SU-DHL-6 (cell line): Measurements from ENCODE around the gene MYO19.

Experiments used
- H2AFZ ChIP-seq: fragments of 200-600 bp; sonication (generic); 2 replicates; pipeline ENCODE4 v1.6.1; 2014; ENCODE audit warnings: low read depth, mild to moderate bottlenecking, moderate library complexity, mixed read lengths, antibody characterized with exemption, low read length; ENCODE audit not compliant: severe bottlenecking
- H3F3A ChIP-seq: fragments of 200-600 bp; shearing (Covaris generic); 2 replicates; pipeline ENCODE4 v1.6.0; 2016; ENCODE audit warnings: antibody characterized with exemption, mild to moderate bottlenecking; ENCODE audit not compliant: insufficient read depth
- H3K27ac ChIP-seq: fragments of 200-600 bp; sonication (generic); 2 replicates; pipeline ENCODE4 v1.5.1; 2016; ENCODE audit warnings: low read depth, mild to moderate bottlenecking, low read length, moderate library complexity, mixed read lengths
- H3K27me3 ChIP-seq: fragments of 200-600 bp; sonication (generic), shearing (Covaris generic); 2 replicates; pipeline ENCODE4 v1.6.0; 2014; ENCODE audit warnings: mild to moderate bottlenecking, low read length
- H3K36me3 ChIP-seq: fragments of 200-600 bp; sonication (generic); 2 replicates; pipeline ENCODE4 v1.6.1; 2014; ENCODE audit warnings: mild to moderate bottlenecking, low read length, mixed read lengths
- H3K4me2 ChIP-seq: fragments of 300-600, 200-600 bp; shearing (Covaris generic), sonication (generic); 2 replicates; pipeline ENCODE4 v1.6.0; 2014; ENCODE audit warnings: low read length, low read depth, mild to moderate bottlenecking; ENCODE audit not compliant: poor library complexity, severe bottlenecking
- H3K4me3 ChIP-seq: fragments of 200-600 bp; sonication (generic); 2 replicates; pipeline ENCODE4 v1.5.1; 2014; ENCODE audit warnings: antibody characterized with exemption, low read length, mild to moderate bottlenecking, mixed read lengths; ENCODE audit not compliant: insufficient read depth, poor library complexity, severe bottlenecking
- H3K79me2 ChIP-seq: fragments of 200-600 bp; sonication (generic); 2 replicates; pipeline ENCODE4 v1.6.1; 2014; ENCODE audit warnings: mild to moderate bottlenecking, low read length, moderate library complexity; ENCODE audit not compliant: insufficient read depth
- H3K9ac ChIP-seq: fragments of 200-600 bp; sonication (generic); 2 replicates; pipeline ENCODE4 v1.7.0; 2014; ENCODE audit warnings: mild to moderate bottlenecking, low read length
- H3K9me2 ChIP-seq: fragments of 200-600 bp; sonication (generic); replicated peaks from 2 replicates; pipeline ENCODE4 v1.6.1; 2014; ENCODE audit warnings: low read length; ENCODE audit not compliant: insufficient read depth
- H3K9me3 ChIP-seq: fragments of 200-600 bp; sonication (generic); 2 replicates; pipeline ENCODE4 v1.6.1; 2014; ENCODE audit warnings: low read length, mixed read lengths; ENCODE audit not compliant: insufficient read depth
- H4K20me1 ChIP-seq: fragments of 200-600 bp; sonication (generic); 2 replicates; pipeline ENCODE4 v1.6.1; 2014; ENCODE audit warnings: low read depth, mild to moderate bottlenecking, antibody characterized with exemption, low read length, moderate library complexity, mixed read lengths
- CTCF ChIP-seq: fragments of 200-600 bp; sonication (generic); IDR thresholded peaks from one replicate; pipeline ENCODE4 v1.5.1; 2017; ENCODE audit warnings: antibody characterized with exemption, mild to moderate bottlenecking, low read length, moderate library complexity; ENCODE audit not compliant: insufficient read depth, poor library complexity, severe bottlenecking
- EZH2phosphoT487 ChIP-seq: fragments of 200-600 bp; sonication (generic), shearing (Covaris generic); conservative IDR thresholded peaks from 2 replicates; pipeline ENCODE4 v1.6.1; 2018; ENCODE audit warnings: mild to moderate bottlenecking, antibody characterized with exemption, low read length, moderate library complexity, mixed read lengths

The MYO19 gene

GRCh38 chr17:36512641-36513040, 22.0 kb downstream of the MYO19 start:
- no peaks in the 10 kb centered on the region for H4K20me1 ChIP-seq

GRCh38 chr17:36511216-36511615, 23.5 kb downstream of the MYO19 start:
- H3K9me2 ChIP-seq, result no peaks in the 10 kb centered on the region
- no peak overlapping the region for H3K9ac ChIP-seq
- H3K9me3 ChIP-seq, result no peaks in the 10 kb centered on the region
- H4K20me1 ChIP-seq, result no peaks in the 10 kb centered on the region
- H3K4me2 ChIP-seq, result no peak overlapping the region
- no peaks in the 10 kb centered on the region for H3K27me3 ChIP-seq
- TF ChIP-seq EZH2phosphoT487 (no peak), CTCF (no peak)
- no peak overlapping the region for H2AFZ ChIP-seq
- no peaks in the 10 kb centered on the region for H3K36me3 ChIP-seq
- no peak overlapping the region for H3K4me3 ChIP-seq
- H3F3A ChIP-seq, result no peaks in the 10 kb centered on the region
- no peaks in the 10 kb centered on the region for H3K79me2 ChIP-seq
- no peak overlapping the region for H3K27ac ChIP-seq

More at GRCh38 chr17:36512641-36513040, 22.0 kb downstream of the MYO19 start:
- no peak overlapping the region for H2AFZ ChIP-seq
- H3K27me3 ChIP-seq, result no peaks in the 10 kb centered on the region
- H3K9me2 ChIP-seq, result no peaks in the 10 kb centered on the region
- H3K9me3 ChIP-seq, result no peaks in the 10 kb centered on the region
- H3K4me2 ChIP-seq, result no peak overlapping the region
- no peak for TF ChIP-seq EZH2phosphoT487
- TF ChIP-seq CTCF, result no peak
- no peaks in the 10 kb centered on the region for H3K79me2 ChIP-seq
- H3K27ac ChIP-seq, result no peak overlapping the region
- H3K9ac ChIP-seq, result no peak overlapping the region
- H3K36me3 ChIP-seq, result no peaks in the 10 kb centered on the region
- H3F3A ChIP-seq, result no peaks in the 10 kb centered on the region
- H3K4me3 ChIP-seq, result no peak overlapping the region

GRCh38 chr17:36510636-36511035, 24.0 kb downstream of the MYO19 start:
- no peaks in the 10 kb centered on the region for H3F3A ChIP-seq
- H3K9ac ChIP-seq, result no peak overlapping the region
- no peak overlapping the region for H3K27ac ChIP-seq
- H3K27me3 ChIP-seq, result no peaks in the 10 kb centered on the region
- no peak overlapping the region for H3K4me2 ChIP-seq
- H3K36me3 ChIP-seq, result no peaks in the 10 kb centered on the region
- TF ChIP-seq CTCF (no peak), EZH2phosphoT487 (no peak)
- no peaks in the 10 kb centered on the region for H3K79me2 ChIP-seq
- no peak overlapping the region for H2AFZ ChIP-seq
- H3K4me3 ChIP-seq, result no peak overlapping the region
- H3K9me2 ChIP-seq, result no peaks in the 10 kb centered on the region
- no peaks in the 10 kb centered on the region for H3K9me3 ChIP-seq
- no peaks in the 10 kb centered on the region for H4K20me1 ChIP-seq
